ENCODE results near the gene CTBP2.

DNA sequence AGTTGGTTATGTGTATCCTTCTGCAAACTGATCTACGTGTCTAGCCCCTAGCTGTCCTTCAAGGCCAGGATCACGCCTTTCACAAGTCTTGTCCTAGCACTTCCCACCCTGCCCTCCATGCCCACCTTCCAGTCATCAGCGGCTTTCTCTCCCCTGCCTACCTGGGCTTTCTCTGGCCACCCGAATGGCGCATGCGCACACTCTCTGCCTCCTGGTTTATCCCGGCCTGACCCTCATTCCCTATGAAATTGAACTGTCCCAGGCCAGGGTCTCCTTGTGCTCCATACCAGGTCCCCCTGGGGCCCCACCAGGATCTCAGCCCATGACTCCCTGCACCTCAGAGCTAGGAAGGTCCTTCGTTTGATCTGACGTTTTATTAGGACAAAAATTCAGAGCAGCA is 31.6 kb upstream of the CTBP2 start:
- TF ChIP-seq, protein P1, sequence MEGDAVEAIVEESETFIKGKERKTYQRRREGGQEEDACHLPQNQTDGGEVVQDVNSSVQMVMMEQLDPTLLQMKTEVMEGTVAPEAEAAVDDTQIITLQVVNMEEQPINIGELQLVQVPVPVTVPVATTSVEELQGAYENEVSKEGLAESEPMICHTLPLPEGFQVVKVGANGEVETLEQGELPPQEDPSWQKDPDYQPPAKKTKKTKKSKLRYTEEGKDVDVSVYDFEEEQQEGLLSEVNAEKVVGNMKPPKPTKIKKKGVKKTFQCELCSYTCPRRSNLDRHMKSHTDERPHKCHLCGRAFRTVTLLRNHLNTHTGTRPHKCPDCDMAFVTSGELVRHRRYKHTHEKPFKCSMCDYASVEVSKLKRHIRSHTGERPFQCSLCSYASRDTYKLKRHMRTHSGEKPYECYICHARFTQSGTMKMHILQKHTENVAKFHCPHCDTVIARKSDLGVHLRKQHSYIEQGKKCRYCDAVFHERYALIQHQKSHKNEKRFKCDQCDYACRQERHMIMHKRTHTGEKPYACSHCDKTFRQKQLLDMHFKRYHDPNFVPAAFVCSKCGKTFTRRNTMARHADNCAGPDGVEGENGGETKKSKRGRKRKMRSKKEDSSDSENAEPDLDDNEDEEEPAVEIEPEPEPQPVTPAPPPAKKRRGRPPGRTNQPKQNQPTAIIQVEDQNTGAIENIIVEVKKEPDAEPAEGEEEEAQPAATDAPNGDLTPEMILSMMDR (conservative IDR thresholded peaks at IDR 0.05): no peak
- no peak for TF ChIP-seq ZFX (IDR thresholded peaks at IDR 0.05)

Measured in C4-2B (cell line).